Peyer's patch (tissue), 4 donors: ENCODE results near the gene OTX2. TPM values are rescaled to one million over a fixed set of nuclear protein-coding genes. Genes with fewer than 3 reads are reported as not detected.

ENCODE experiments used
- DNase-seq, 3 donors: peaks; one replicate each; pipeline ENCODE4 v3.0.0-alpha.2; 2017 to 2019
- H3K27ac ChIP-seq, 4 donors: fragments of 200-600 bp; sonication (generic); one replicate each; pipeline ENCODE4 v1.5.1; 2016 to 2019
- H3K27me3 ChIP-seq, 2 donors: fragments of 200-600 bp; sonication (generic); one replicate each; pipeline ENCODE4 v1.5.1; 2019
- H3K36me3 ChIP-seq, 3 donors: fragments of 200-600 bp; sonication (generic); one replicate each; pipeline ENCODE4 v1.5.1; 2016 to 2019
- H3K4me1 ChIP-seq, 4 donors: fragments of 200-600 bp; sonication (generic); one replicate each; pipeline ENCODE4 v1.5.1; 2016 to 2019
- H3K4me3 ChIP-seq, 4 donors: fragments of 200-600 bp; sonication (generic); 1 replicate in 3 of 4; 2 replicates in 1 of 4; pipeline ENCODE4 v1.5.1; 2016 to 2019; ENCODE audit warnings: mild to moderate bottlenecking in 1 of 4
- H3K9me3 ChIP-seq, 4 donors: fragments of 200-600 bp; sonication (generic); one replicate each; pipeline ENCODE4 v1.5.1; 2016 to 2019; ENCODE audit warnings: mild to moderate bottlenecking in 1 of 4
- CTCF ChIP-seq, 6 experiments: fragments of 450-650 bp in 4 of 6; fragments of 200-600 bp in 2 of 6; sonication (generic) in 1 of 6; IDR thresholded peaks; one replicate each; pipeline ENCODE4 v1.5.1; 2017 to 2019; ENCODE audit warnings: antibody characterized with exemption in 6 of 6, mild to moderate bottlenecking in 3 of 6, moderate library complexity in 1 of 6
- POLR2A ChIP-seq, 2 donors: fragments of 450-650 bp; IDR thresholded peaks; one replicate each; pipeline ENCODE4 v1.5.1; 2017; ENCODE audit warnings: antibody characterized with exemption in 2 of 2, mild to moderate bottlenecking in 2 of 2, moderate library complexity in 2 of 2
- total RNA-seq, 4 donors: library from RNA; depleted of rRNA; stranded (reverse); fragments of >200 nt; gene quantifications; one replicate each; pipeline ENCODE4 v1.1.0, GENCODE V29; 2016

Gene OTX2
- total RNA-seq, 4 donors from 2014 or later: not detected

- no peak for DNase-seq
- Histone ChIP-seq H3K27me3 (no peaks in the 10 kb centered on the region), H3K36me3 (no peaks in the 10 kb centered on the region), H3K4me3 (no peak overlapping the region), H3K9me3 (no peaks in the 10 kb centered on the region), H3K4me1 (no peaks in the 10 kb centered on the region), H3K27ac (no peak overlapping the region)
- no peak for TF ChIP-seq CTCF (IDR thresholded peaks at IDR 0.05)
- TF ChIP-seq POLR2A (IDR thresholded peaks at IDR 0.05): no peak
These were observed 37.0 kb upstream of the OTX2 start for GRCh38 chr14:56846970-56847930.

GRCh38 chr14:56844406-56845002, 34.2 kb upstream of the OTX2 start:
- no peak overlapping the region for H3K4me3 ChIP-seq
- H3K27me3 ChIP-seq: no peaks in the 10 kb centered on the region
- TF ChIP-seq POLR2A (IDR thresholded peaks at IDR 0.05): no peak
- TF ChIP-seq CTCF (IDR thresholded peaks at IDR 0.05): no peak

GRCh38 chr14:56841611-56842010, 31.3 kb upstream of the OTX2 start:
- Histone ChIP-seq H3K4me3 (no peak overlapping the region), H3K4me1 (no peaks in the 10 kb centered on the region), H3K36me3 (no peaks in the 10 kb centered on the region), H3K27ac (no peak overlapping the region), H3K9me3 (no peaks in the 10 kb centered on the region), H3K27me3 (no peaks in the 10 kb centered on the region)
- no peak for TF ChIP-seq CTCF (IDR thresholded peaks at IDR 0.05)
- no peak for TF ChIP-seq POLR2A (IDR thresholded peaks at IDR 0.05)
- no peak for DNase-seq

More at GRCh38 chr14:56844406-56845002, 34.2 kb upstream of the OTX2 start:
- DNase-seq: no peak
- Histone ChIP-seq H3K4me1 (no peaks in the 10 kb centered on the region), H3K36me3 (no peaks in the 10 kb centered on the region), H3K27ac (no peak overlapping the region), H3K9me3 (no peaks in the 10 kb centered on the region)

- no peaks in the 10 kb centered on the region for H3K27me3 ChIP-seq
- H3K4me1 ChIP-seq: no peaks in the 10 kb centered on the region
- H3K36me3 ChIP-seq: no peaks in the 10 kb centered on the region
- DNase-seq: no peak
- no peak overlapping the region for H3K4me3 ChIP-seq
- H3K27ac ChIP-seq: no peak overlapping the region
- no peaks in the 10 kb centered on the region for H3K9me3 ChIP-seq
- no peak for TF ChIP-seq POLR2A (IDR thresholded peaks at IDR 0.05)
- no peak for TF ChIP-seq CTCF (IDR thresholded peaks at IDR 0.05)
These were observed 29.9 kb upstream of the OTX2 start for GRCh38 chr14:56840221-56840620.

- Histone ChIP-seq H3K27ac (no peak overlapping the region), H3K27me3 (no peaks in the 10 kb centered on the region), H3K4me3 (no peak overlapping the region), H3K9me3 (no peaks in the 10 kb centered on the region), H3K36me3 (no peaks in the 10 kb centered on the region), H3K4me1 (no peaks in the 10 kb centered on the region)
- DNase-seq: no peak
- TF ChIP-seq CTCF (IDR thresholded peaks at IDR 0.05): no peak
- no peak for TF ChIP-seq POLR2A (IDR thresholded peaks at IDR 0.05)
These were observed 18.9 kb upstream of the OTX2 start for GRCh38 chr14:56829151-56829550.
